NCI-H460 (cell line): ENCODE measurements around the gene URM1. TPM values are rescaled to one million over a fixed set of nuclear protein-coding genes. Genes with fewer than 3 reads are reported as not detected.
A peak's percentile ranks its signal among the peaks of the same experiment; 100 is the strongest.
"Not testable (repeated sequence)": the region's sequence is repeated elsewhere in the genome, so short reads cannot be mapped to it uniquely, and the experiment has no call there.

Experiments
- DNase-seq: peaks from one replicate; pipeline ENCODE4 v3.0.0-alpha.2; 2016; ENCODE audit warnings: low read depth; ENCODE audit errors: extremely low read depth
- total RNA-seq: library from RNA; depleted of rRNA; stranded (reverse); fragments of >200 nt; shearing (Covaris generic); gene quantifications from 2 replicates; pipeline ENCODE4 v1.2.3, GENCODE V29; 2014; rRNA removed

Gene URM1
- total RNA-seq, 1 experiment from 2014 or later = 52.5 TPM

GRCh38 chr9:128423356-128423755 lies 52.2 kb downstream of the URM1 start:
- DNase-seq = not testable (repeated sequence)

- no peak for DNase-seq
Measured at GRCh38 chr9:128424268-128424780, 53.1 kb downstream of the URM1 start.

- DNase-seq = no peak
Measured at GRCh38 chr9:128428644-128429512, 57.7 kb downstream of the URM1 start.

- DNase-seq = no peak
Measured at GRCh38 chr9:128429513-128430086, 58.4 kb downstream of the URM1 start.

GRCh38 chr9:128431207-128431606 lies 60.0 kb downstream of the URM1 start:
- DNase-seq = no peak

GRCh38 chr9:128434340-128434739 lies 63.2 kb downstream of the URM1 start:
- no peak for DNase-seq

- DNase-seq = no peak
Measured at GRCh38 chr9:128435611-128436010, 64.4 kb downstream of the URM1 start.

GRCh38 chr9:128438343-128439109 lies 67.4 kb downstream of the URM1 start:
- peak; percentile 76 for DNase-seq

- no peak for DNase-seq
Measured at GRCh38 chr9:128439273-128439672, 68.1 kb downstream of the URM1 start.

Other genes with a start within 250 kb of the URM1 start
- 76.6 and 80.3 TPM in 2 replicates for gene PTGES2, start 243.6 kb upstream of the URM1 start, total RNA-seq
- not detected in 2 replicates for gene LCN2, start 221.9 kb upstream of the URM1 start, total RNA-seq
- 86.7 and 113 TPM in 2 replicates for gene BBLN, start 211.1 kb upstream of the URM1 start, total RNA-seq
- gene CIZ1, start 179.8 kb upstream of the URM1 start, total RNA-seq = 51.0 and 56.6 TPM in 2 replicates
- 1.0 and 1.2 TPM in 2 replicates for gene DNM1, start 168.0 kb upstream of the URM1 start, total RNA-seq
- gene GOLGA2, start 95.4 kb upstream of the URM1 start, total RNA-seq = 47.4 and 65.4 TPM in 2 replicates
- gene SWI5, start 95.1 kb upstream of the URM1 start, total RNA-seq = 48.0 and 54.0 TPM in 2 replicates
- 25.7 and 30.7 TPM in 2 replicates for gene TRUB2, start 48.9 kb upstream of the URM1 start, total RNA-seq
- 48.8 and 54.0 TPM in 2 replicates for gene COQ4, start 48.5 kb upstream of the URM1 start, total RNA-seq
- gene SLC27A4, start 30.8 kb upstream of the URM1 start, total RNA-seq = 27.1 and 29.8 TPM in 2 replicates
- 13.6 and 13.9 TPM in 2 replicates for gene CERCAM, start 49.5 kb downstream of the URM1 start, total RNA-seq
- gene ODF2, start 84.6 kb downstream of the URM1 start, total RNA-seq = 39.4 and 47.2 TPM in 2 replicates
- 31.6 and 36.6 TPM in 2 replicates for gene GLE1, start 133.3 kb downstream of the URM1 start, total RNA-seq
- gene SPTAN1, start 181.2 kb downstream of the URM1 start, total RNA-seq = 136 and 162 TPM in 2 replicates